ENCODE results near the gene NAV2.

The NAV2 gene

GRCh38 chr11:19712281-19713195, at the start of gene NAV2:
Gene NAV2 (plus strand): TSS chr11:19712837. CDS start chr11:19713696, 859 bp downstream.
- TF ChIP-seq, protein P1, sequence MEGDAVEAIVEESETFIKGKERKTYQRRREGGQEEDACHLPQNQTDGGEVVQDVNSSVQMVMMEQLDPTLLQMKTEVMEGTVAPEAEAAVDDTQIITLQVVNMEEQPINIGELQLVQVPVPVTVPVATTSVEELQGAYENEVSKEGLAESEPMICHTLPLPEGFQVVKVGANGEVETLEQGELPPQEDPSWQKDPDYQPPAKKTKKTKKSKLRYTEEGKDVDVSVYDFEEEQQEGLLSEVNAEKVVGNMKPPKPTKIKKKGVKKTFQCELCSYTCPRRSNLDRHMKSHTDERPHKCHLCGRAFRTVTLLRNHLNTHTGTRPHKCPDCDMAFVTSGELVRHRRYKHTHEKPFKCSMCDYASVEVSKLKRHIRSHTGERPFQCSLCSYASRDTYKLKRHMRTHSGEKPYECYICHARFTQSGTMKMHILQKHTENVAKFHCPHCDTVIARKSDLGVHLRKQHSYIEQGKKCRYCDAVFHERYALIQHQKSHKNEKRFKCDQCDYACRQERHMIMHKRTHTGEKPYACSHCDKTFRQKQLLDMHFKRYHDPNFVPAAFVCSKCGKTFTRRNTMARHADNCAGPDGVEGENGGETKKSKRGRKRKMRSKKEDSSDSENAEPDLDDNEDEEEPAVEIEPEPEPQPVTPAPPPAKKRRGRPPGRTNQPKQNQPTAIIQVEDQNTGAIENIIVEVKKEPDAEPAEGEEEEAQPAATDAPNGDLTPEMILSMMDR (IDR thresholded peaks at IDR 0.05; ENCODE audit: low read depth, low read length, missing control alignments), result no peak
- Histone ChIP-seq H3K36me3 (replicated peaks) (no peaks in the 10 kb centered on the region), H3K27me3 (replicated peaks) (no peaks in the 10 kb centered on the region), H3K27ac (peak within 1 kb of the TSS; percentile 91), H3K4me3 (ENCODE audit: low read depth, low read length) (peak within 1 kb of the TSS; percentile 80)
- DNase-seq, result peak; percentile 82
- in situ Hi-C loops (cut with HindIII; ENCODE audit: low pct_ligation_motif_present, low sequenced_read_pairs), result no loop called here

- no peak overlapping the region for H3K4me3 ChIP-seq (ENCODE audit: low read depth, low read length)
- no peak overlapping the region for H3K27ac ChIP-seq
- H3K36me3 ChIP-seq (replicated peaks), result no peaks in the 10 kb centered on the region
- no peak for DNase-seq
- in situ Hi-C loops (cut with HindIII; ENCODE audit: low pct_ligation_motif_present, low sequenced_read_pairs), result no loop called here
- TF ChIP-seq, protein P1 (IDR thresholded peaks at IDR 0.05; ENCODE audit: low read depth, low read length, missing control alignments), result no peak
- H3K27me3 ChIP-seq (replicated peaks), result no peaks in the 10 kb centered on the region
These were observed 49.4 kb upstream of the NAV2 start for GRCh38 chr11:19663206-19663605.

GRCh38 chr11:19664886-19665548, 47.6 kb upstream of the NAV2 start:
- no peak overlapping the region for H3K27ac ChIP-seq

DNA sequence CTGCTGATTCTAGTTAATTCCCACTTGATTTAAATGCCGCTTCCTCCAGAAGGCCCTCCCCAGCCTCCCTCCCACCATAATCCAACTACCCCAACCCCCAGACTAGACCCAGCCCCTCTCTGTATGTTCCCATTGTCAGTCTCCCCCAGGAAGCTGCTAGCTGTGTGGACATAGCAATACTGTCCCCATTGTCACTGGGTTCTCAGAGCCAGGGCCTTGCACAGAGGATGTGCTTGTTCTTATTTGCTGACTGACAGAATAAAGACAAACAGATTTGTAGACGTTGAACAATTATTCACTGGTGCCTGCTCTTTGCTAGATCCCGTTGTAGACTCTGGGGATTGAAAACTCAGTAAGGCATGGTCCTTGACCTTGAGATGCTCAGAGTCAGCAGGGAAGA, 45.7 kb upstream of the NAV2 start:
- H3K27ac ChIP-seq, result no peak overlapping the region
- H3K36me3 ChIP-seq (replicated peaks), result no peaks in the 10 kb centered on the region
- DNase-seq, result no peak
- H3K4me3 ChIP-seq (ENCODE audit: low read depth, low read length), result no peak overlapping the region
- in situ Hi-C loops (cut with HindIII; ENCODE audit: low pct_ligation_motif_present, low sequenced_read_pairs), result no loop called here
- no peaks in the 10 kb centered on the region for H3K27me3 ChIP-seq (replicated peaks)
- TF ChIP-seq, protein P1 (IDR thresholded peaks at IDR 0.05; ENCODE audit: low read depth, low read length, missing control alignments), result no peak

More at GRCh38 chr11:19664886-19665548, 47.6 kb upstream of the NAV2 start:
- TF ChIP-seq, protein P1 (IDR thresholded peaks at IDR 0.05; ENCODE audit: low read depth, low read length, missing control alignments), result no peak
- no peaks in the 10 kb centered on the region for H3K36me3 ChIP-seq (replicated peaks)
- no peak overlapping the region for H3K4me3 ChIP-seq (ENCODE audit: low read depth, low read length)
- no peak for DNase-seq
- in situ Hi-C loops (cut with HindIII; ENCODE audit: low pct_ligation_motif_present, low sequenced_read_pairs), result no loop called here
- H3K27me3 ChIP-seq (replicated peaks), result no peaks in the 10 kb centered on the region

- DNase-seq, result no peak
- in situ Hi-C loops (cut with HindIII; ENCODE audit: low pct_ligation_motif_present, low sequenced_read_pairs), result no loop called here
- Histone ChIP-seq H3K36me3 (replicated peaks) (no peaks in the 10 kb centered on the region), H3K27ac (no peak overlapping the region), H3K27me3 (replicated peaks) (no peaks in the 10 kb centered on the region), H3K4me3 (ENCODE audit: low read depth, low read length) (no peak overlapping the region)
- TF ChIP-seq, protein P1 (IDR thresholded peaks at IDR 0.05; ENCODE audit: low read depth, low read length, missing control alignments), result no peak
These were observed 43.1 kb upstream of the NAV2 start for GRCh38 chr11:19669511-19669910.
